Activated T-cell treated with anti-CD3 and anti-CD28 coated beads for 4 hours (primary cell): ENCODE measurements around the gene KLHL24.
"Not testable (repeated sequence)": the region's sequence is repeated elsewhere in the genome, so short reads cannot be mapped to it uniquely, and the experiment has no call there.

Experiments used
- DNase-seq: peaks from one replicate; pipeline ENCODE4 v3.0.0-alpha.2; 2020

The KLHL24 gene

GRCh38 chr3:183636221-183637105 lies 1.0 kb downstream of the KLHL24 start:
- peak; percentile 81 for DNase-seq

DNA sequence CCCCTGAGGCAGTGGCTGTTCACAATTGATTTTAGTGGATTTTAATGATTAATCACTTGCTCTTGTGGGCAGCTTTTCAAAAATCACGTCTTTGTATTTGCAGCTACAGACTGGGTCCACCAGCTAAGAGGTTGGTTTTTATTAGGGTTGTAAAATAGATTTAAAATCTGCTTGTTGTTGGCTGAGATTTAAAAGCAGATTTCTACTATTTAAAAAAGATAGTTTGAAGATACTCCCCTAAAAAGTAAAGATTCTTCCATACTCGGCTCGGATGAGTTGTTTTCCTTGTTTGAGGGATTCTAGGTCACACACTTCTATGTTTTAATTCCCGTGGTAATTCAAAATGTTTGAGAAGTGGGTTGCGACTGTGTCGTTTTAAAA lies 1.7 kb downstream of the KLHL24 start:
- DNase-seq, result no peak

- DNase-seq, result not testable (repeated sequence)
Measured at GRCh38 chr3:183637633-183638032, 2.2 kb downstream of the KLHL24 start.

GRCh38 chr3:183638101-183638852 lies 2.9 kb downstream of the KLHL24 start:
- no peak for DNase-seq

GRCh38 chr3:183640635-183641034 lies 5.2 kb downstream of the KLHL24 start:
- DNase-seq, result not testable (repeated sequence)

DNA sequence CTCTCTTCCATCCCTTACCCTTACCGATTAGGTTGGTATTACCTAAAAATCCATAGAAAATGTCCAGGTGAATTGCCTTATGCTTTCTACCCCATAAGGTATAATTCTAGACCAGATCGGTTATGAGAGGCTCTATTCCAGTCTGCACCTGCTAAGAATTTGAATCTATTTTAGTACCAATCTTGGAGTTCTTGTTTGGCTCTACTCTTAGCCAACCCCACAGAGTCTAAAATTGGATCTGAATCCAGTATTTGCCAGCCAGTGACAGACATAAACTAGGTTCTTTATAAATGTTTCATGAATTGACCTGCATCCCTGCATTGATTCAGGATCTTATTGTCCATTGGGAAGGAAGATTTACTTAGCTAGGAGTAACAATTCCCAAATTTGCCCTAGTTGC lies 6.5 kb downstream of the KLHL24 start:
- DNase-seq, result no peak

DNA sequence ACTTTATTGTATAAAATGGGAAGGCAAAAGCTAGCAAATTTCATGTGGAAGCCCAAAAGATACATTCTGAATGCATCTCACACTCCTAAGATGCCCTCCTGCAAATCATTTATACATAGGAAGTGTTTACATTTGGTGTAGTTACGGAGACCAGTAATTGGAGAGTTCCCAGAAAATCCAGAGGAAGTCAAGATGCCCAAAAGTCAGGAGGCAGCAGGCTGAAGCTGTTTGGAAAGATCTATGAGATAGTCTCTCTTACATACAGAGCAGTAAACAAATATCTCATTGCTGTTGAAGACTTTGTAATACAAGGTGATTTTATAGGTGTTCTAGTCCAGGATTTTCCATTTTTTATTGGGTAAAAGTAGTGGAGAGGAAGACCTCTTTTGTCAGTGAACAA lies 8.8 kb downstream of the KLHL24 start:
- DNase-seq, result no peak

- DNase-seq, result no peak
Measured at GRCh38 chr3:183645254-183645653, 9.8 kb downstream of the KLHL24 start.

GRCh38 chr3:183650554-183650953 lies 15.1 kb downstream of the KLHL24 start:
- no peak for DNase-seq

DNA sequence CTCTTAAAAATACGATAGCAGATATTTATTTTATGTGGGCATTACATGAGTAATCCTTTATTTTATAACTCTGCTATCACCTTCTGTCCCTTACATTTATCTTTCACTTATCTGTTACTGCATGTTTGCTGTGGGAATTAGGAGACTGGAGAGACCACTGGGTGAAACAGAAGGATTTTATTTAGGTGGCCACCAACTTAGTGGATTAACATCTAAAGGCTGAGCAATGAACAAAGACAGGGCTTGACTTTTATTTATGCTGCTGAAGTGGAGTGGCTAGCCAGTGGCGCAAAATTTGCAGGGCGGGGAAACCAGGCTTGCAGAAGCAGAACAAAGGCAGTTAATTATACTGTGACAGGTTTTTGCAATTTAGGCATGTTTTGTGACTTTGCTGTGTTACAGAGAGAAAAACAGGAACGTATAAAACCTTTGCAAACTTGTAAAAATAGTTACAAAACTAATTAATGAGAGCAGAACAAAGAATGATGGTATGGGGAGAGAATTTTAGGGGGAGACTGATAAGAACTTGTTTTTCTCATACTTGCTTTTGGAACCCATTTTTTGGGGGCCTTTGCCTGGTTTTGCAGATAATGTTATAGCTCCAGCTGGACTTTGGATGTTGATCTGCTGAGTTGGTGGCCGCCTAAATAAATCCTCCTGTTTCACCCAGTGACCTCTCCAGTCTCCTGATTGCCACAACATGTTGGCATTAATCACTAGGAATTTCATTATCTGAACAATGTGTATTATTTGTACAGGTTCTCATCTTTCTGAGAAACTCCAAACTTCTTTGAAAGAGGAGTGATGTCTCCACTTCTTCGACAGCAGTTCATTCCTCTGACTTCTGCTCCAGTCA lies 18.0 kb downstream of the KLHL24 start:
- DNase-seq, result no peak

DNA sequence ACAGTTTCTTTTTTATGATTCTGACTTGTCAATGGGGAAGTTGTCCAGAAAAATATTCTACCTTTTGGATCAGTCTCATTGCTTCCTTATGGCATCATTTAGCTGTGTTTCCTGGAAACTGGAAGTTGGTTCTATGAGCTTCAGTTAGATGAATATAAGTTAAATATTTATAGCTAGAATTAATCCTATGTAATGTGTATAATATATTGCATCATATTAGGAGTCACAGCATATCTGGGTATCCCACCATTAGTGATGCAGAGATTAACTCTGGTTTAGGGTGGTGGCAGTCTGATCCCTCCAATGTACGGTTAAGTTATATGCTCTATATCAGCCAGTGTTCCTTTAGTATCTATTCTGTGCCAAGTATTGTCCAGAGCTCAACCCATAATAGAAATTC lies 19.3 kb downstream of the KLHL24 start:
- no peak for DNase-seq

GRCh38 chr3:183662099-183662498 lies 26.7 kb downstream of the KLHL24 start:
- no peak for DNase-seq

GRCh38 chr3:183664913-183665381 lies 29.5 kb downstream of the KLHL24 start:
- no peak for DNase-seq

DNA sequence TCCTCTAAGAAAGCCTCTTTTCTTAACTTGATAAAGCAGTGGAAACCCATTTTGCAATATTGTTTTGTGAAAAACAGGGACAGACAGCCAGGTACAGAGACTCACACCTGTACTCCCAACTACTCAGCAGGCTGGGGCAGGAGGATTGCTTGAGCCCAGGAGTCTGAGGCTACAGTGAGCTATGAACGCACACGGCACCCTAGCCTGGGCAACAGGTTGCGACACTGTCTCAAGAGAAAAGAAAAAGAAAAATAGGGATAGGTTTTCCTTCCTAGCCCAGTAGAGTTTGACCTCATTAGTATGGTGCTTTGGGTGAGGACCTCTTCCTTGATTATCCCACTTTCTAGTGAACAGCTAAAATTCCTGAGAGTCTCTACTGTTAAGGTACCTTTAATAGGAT lies 44.6 kb downstream of the KLHL24 start:
- DNase-seq, result no peak

GRCh38 chr3:183687705-183688104 lies 52.3 kb downstream of the KLHL24 start:
- no peak for DNase-seq

DNA sequence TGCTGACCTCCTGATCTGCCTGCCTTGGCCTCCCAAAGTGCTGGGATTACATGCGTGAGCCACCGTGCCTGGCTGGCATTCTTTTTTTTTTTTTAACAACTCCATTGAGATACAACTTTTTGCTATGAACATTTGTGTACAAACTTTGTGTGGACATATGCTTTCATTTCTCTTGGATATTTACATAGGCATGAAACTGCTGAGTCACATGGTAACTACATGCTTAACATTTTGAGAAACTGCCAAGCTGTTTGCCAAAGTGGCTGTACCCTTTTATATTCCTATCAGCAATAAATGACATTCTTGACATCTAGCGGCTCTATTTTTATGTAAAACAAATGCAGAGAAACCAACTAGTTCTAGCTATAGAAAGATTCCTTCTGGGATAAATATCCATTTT lies 53.5 kb downstream of the KLHL24 start:
- no peak for DNase-seq

GRCh38 chr3:183689621-183690020 lies 54.2 kb downstream of the KLHL24 start:
- not testable (repeated sequence) for DNase-seq

GRCh38 chr3:183690402-183690995 lies 55.1 kb downstream of the KLHL24 start:
- no peak for DNase-seq

DNA sequence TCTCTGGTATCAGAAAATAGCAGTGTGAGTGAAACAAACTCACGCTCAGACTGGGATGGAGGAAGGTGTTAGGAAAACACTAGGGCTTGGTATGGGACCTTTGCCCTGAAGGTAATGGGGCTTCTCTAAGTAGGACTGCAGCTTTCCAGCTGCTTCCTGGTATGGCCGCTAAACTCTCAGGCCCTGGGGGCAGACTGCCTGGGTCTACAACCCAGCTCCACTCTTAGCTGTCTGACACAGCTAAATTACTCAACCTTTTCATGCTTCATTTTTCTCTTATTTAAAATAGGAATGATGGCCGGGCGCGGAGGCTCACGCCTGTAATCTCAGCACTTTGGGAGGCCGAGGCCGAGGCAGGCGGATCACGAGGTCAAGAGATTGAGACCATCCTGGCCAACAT lies 57.0 kb downstream of the KLHL24 start:
- DNase-seq, result no peak

DNA sequence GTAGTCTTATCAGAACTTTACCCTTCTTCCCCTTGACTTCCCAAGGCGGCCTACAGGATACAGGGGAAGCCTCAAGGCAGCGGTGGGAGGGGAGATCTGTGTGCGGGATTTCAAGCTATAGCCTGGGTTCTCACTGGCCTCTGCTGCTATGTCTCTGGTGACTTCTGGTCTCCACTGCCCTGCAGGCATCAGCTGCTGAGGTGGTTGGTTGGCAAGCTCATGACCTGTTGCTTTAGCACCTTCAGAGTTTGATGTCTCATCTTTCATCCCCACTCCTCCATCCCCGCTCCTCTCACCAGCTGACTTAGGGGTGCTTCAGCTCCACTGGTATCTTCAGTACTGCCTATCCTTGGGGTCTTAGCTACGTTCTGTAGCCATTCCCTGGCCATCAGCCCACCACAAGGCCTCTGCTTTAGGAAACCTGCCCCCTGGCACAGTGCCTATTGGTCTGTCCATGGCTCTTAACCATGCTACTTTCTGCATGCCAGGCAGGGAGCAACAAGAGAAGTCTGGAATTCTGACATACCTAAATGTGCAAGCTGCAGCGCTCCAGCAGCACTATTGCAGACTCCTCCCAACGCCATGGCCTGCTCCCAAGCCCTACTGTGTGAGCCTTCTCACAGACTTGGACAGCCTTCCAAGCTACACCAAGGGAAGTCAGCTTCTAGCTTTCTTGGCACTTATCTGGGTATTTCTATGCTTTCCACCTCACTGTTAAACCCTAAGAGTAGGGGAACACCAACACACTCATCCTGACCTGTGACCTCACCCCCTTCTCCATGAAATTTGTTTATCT lies 60.3 kb downstream of the KLHL24 start:
- no peak for DNase-seq

- no peak for DNase-seq
Measured at GRCh38 chr3:183697123-183697609, 61.7 kb downstream of the KLHL24 start.
